Measurements from ENCODE around the gene PALM3. TPM values are rescaled to one million over a fixed set of nuclear protein-coding genes. Genes with fewer than 3 reads are reported as not detected.

Gene PALM3
- polyA plus RNA-seq, 2 donors: 0.08 to 0.45 TPM

DNA sequence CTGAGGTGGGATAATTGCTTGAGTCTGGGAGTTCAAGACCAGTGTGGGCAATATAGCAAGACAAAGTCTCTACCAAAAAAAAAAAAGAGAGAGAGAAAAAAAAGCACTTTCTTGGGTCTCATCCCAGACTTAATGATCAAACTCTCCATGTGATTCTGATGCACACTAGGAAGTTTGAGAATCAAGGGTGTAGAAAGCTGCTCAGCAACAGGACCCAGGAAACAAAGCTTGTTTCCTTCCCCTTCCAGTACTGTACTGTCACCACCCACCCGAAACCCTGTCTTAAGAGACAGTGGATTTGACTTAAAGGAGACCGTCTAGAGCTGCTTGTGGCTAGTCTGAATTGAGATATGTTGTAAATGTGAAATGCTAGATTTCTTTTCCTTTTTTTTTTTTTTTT is 16.5 kb upstream of the PALM3 start:
- H3K27me3 ChIP-seq (ENCODE audit: control insufficient read depth in 1 of 2, insufficient read depth in 2 of 2, low read length in 2 of 2): no peaks in the 10 kb centered on the region
- no peaks in the 10 kb centered on the region for H3K9me3 ChIP-seq (ENCODE audit: control insufficient read depth in 2 of 2, insufficient read depth in 1 of 2, low read depth in 1 of 2, low read length in 1 of 2)
- 73 to 78% methylated on average over 2 of the region's 2 CpGs for WGBS, 2 donors
- H3K4me3 ChIP-seq (ENCODE audit: low read depth in 1 of 2, low read length in 2 of 2): no peak overlapping the region
- H3K4me1 ChIP-seq (ENCODE audit: control insufficient read depth in 2 of 2, insufficient read depth in 2 of 2, low read length in 1 of 2): peaks cover 4 to 8% of the 10 kb centered on the region in 2 donors
- no peaks in the 10 kb centered on the region for H3K36me3 ChIP-seq (ENCODE audit: control insufficient read depth in 2 of 2, insufficient read depth in 2 of 2, low read length in 1 of 2)
- H3K27ac ChIP-seq (ENCODE audit: low read depth in 2 of 2, low read length in 1 of 2): no peak overlapping the region

GRCh38 chr19:14073925-14074838 is 12.3 kb upstream of the PALM3 start:
- H3K9me3 ChIP-seq (ENCODE audit: control insufficient read depth in 2 of 2, insufficient read depth in 1 of 2, low read depth in 1 of 2, low read length in 1 of 2): no peaks in the 10 kb centered on the region
- H3K36me3 ChIP-seq (ENCODE audit: control insufficient read depth in 2 of 2, insufficient read depth in 2 of 2, low read length in 1 of 2): no peaks in the 10 kb centered on the region
- peaks cover 4 to 5% of the 10 kb centered on the region in 2 donors for H3K4me1 ChIP-seq (ENCODE audit: control insufficient read depth in 2 of 2, insufficient read depth in 2 of 2, low read length in 1 of 2)
- H3K27me3 ChIP-seq (ENCODE audit: control insufficient read depth in 1 of 2, insufficient read depth in 2 of 2, low read length in 2 of 2): no peaks in the 10 kb centered on the region
- H3K4me3 ChIP-seq (ENCODE audit: low read depth in 1 of 2, low read length in 2 of 2): peak overlapping the region; percentile 62 to 76
- peak overlapping the region; percentile 93 to 97 for H3K27ac ChIP-seq (ENCODE audit: low read depth in 2 of 2, low read length in 1 of 2)
- WGBS, 2 donors: 1% methylated on average over 44 of the region's 44 CpGs

DNA sequence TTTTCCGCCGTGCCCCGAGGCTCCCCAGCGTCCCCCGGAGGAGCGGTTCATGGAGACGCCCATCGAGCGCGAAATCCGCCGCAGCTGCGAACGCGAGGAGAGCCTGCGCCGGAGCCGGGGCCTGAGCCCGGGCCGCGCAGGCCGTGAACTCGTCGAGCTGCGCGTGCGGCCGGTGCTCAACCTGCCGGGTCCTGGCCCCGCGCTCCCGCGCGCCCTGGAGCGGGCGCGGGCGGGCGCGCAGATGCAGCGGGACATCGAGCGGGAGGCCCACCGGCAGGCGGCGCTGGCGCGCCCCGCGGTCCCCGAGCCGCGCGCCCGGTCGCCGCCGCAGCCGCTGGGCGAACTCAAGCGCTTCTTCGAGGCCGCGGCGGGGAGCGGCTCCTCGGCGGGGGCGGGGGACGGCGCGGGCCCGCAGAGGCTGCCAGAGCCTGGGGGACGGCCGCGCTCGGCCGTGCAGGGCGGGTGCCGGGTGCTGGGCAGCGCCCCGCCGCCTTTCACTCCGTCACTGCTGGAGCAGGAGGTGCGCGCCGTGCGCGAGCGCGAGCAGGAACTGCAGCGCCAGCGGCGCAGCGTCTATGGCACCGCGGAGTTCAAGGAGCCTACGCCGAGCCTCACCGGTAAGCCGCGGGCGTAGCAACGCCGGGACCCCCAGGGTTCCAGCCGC is 11.5 kb upstream of the PALM3 start:
- H3K9me3 ChIP-seq (ENCODE audit: control insufficient read depth in 2 of 2, insufficient read depth in 1 of 2, low read depth in 1 of 2, low read length in 1 of 2): no peaks in the 10 kb centered on the region
- H3K4me1 ChIP-seq (ENCODE audit: control insufficient read depth in 2 of 2, insufficient read depth in 2 of 2, low read length in 1 of 2): peaks cover 4 to 5% of the 10 kb centered on the region in 2 donors
- WGBS, 2 donors: 1% methylated on average over 62 to 106 of the region's 106 CpGs
- H3K36me3 ChIP-seq (ENCODE audit: control insufficient read depth in 2 of 2, insufficient read depth in 2 of 2, low read length in 1 of 2): no peaks in the 10 kb centered on the region
- H3K27me3 ChIP-seq (ENCODE audit: control insufficient read depth in 1 of 2, insufficient read depth in 2 of 2, low read length in 2 of 2): no peaks in the 10 kb centered on the region
- peak overlapping the region; percentile 62 to 76 for H3K4me3 ChIP-seq (ENCODE audit: low read depth in 1 of 2, low read length in 2 of 2)
- peak overlapping the region; percentile 93 to 97 for H3K27ac ChIP-seq (ENCODE audit: low read depth in 2 of 2, low read length in 1 of 2)

GRCh38 chr19:14072535-14073260 is 10.8 kb upstream of the PALM3 start, which contains the start of gene MISP3:
Gene MISP3, plus strand, starts transcription at chr19:14072786. Its CDS starts 524 bp downstream, at chr19:14073310.
- Histone ChIP-seq H3K27me3 (ENCODE audit: control insufficient read depth in 1 of 2, insufficient read depth in 2 of 2, low read length in 2 of 2) (no peaks in the 10 kb centered on the region), H3K9me3 (ENCODE audit: control insufficient read depth in 2 of 2, insufficient read depth in 1 of 2, low read depth in 1 of 2, low read length in 1 of 2) (no peaks in the 10 kb centered on the region), H3K4me3 (ENCODE audit: low read depth in 1 of 2, low read length in 2 of 2) (peak within 1 kb of the TSS; percentile 62 to 76), H3K4me1 (ENCODE audit: control insufficient read depth in 2 of 2, insufficient read depth in 2 of 2, low read length in 1 of 2) (peaks cover 4 to 5% of the 10 kb centered on the region in 2 donors), H3K27ac (ENCODE audit: low read depth in 2 of 2, low read length in 1 of 2) (peak within 1 kb of the TSS; percentile 93 to 97), H3K36me3 (ENCODE audit: control insufficient read depth in 2 of 2, insufficient read depth in 2 of 2, low read length in 1 of 2) (no peaks in the 10 kb centered on the region)
- WGBS, 2 donors: 2% methylated on average over 48 to 51 of the region's 51 CpGs

DNA sequence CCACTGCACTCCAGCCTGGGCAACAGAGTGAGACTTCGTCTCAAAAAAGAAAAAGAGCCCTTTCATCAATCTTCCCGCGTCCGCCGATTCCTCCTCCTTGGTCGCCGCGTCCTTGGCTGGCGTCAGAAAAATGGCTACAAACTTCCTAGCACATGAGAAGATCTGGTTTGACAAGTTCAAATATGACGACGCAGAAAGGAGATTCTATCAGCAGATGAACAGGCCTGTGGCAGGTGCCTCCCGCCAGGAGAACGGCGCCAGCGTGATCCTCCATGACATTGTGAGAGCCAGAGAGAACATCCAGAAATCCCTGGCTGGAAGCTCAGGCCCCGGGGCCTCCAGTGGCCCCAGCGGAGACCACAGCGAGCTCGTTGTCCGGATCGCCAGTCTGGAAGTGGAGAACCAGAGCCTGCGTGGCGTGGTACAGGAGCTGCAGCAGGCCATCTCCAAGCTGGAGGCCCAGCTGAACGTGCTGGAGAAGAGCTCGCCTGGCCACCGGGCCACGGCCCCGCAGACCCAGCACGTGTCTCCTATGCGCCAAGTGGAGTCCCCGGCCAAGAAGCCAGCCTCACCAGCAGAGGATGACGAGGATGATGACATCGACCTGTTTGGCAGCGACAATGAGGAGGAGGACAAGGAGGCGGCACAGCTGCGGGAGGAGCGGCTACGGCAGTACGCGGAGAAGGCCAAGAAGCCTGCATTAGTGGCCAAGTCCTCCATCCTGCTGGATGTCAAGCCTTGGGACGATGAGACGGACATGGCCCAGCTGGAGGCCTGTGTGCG is 8.6 kb upstream of the PALM3 start:
- Histone ChIP-seq H3K36me3 (ENCODE audit: control insufficient read depth in 2 of 2, insufficient read depth in 2 of 2, low read length in 1 of 2) (no peaks in the 10 kb centered on the region), H3K4me1 (ENCODE audit: control insufficient read depth in 2 of 2, insufficient read depth in 2 of 2, low read length in 1 of 2) (peaks cover 4 to 5% of the 10 kb centered on the region in 2 donors), H3K9me3 (ENCODE audit: control insufficient read depth in 2 of 2, insufficient read depth in 1 of 2, low read depth in 1 of 2, low read length in 1 of 2) (no peaks in the 10 kb centered on the region), H3K4me3 (ENCODE audit: low read depth in 1 of 2, low read length in 2 of 2) (no peak overlapping the region), H3K27ac (ENCODE audit: low read depth in 2 of 2, low read length in 1 of 2) (no peak overlapping the region), H3K27me3 (ENCODE audit: control insufficient read depth in 1 of 2, insufficient read depth in 2 of 2, low read length in 2 of 2) (no peaks in the 10 kb centered on the region)
- WGBS, 2 donors: 92 to 93% methylated on average over 43 of the region's 43 CpGs

DNA sequence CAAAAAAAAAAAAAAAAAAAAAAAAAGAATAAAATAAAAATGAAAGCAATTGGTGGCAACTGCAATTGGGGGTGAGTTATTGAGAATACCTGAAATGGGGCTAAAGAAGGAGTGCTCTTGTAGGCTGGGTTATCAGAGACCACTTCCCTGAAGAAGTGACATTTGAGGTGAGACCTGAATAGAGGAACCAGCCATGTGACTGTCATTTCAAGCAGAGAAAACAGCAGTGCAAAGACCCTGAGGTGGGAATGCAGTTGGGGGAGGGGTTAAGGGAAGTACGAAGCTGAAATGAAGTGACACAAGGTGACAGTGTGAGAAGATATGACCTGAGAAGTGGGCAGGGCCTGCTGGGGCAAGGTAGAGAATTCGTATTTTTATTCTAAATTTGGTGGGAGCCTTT is 4.3 kb upstream of the PALM3 start:
- 58 to 64% methylated on average over 2 of the region's 2 CpGs for WGBS, 2 donors
- H3K27me3 ChIP-seq (ENCODE audit: control insufficient read depth in 1 of 2, insufficient read depth in 2 of 2, low read length in 2 of 2): no peaks in the 10 kb centered on the region

GRCh38 chr19:14063105-14063504 is 1.2 kb upstream of the PALM3 start:
- H3K27ac ChIP-seq (ENCODE audit: low read depth in 2 of 2, low read length in 1 of 2): no peak overlapping the region

More for the DNA sequence above, 4.3 kb upstream of the PALM3 start:
- Histone ChIP-seq H3K4me3 (ENCODE audit: low read depth in 1 of 2, low read length in 2 of 2) (no peak overlapping the region), H3K4me1 (ENCODE audit: control insufficient read depth in 2 of 2, insufficient read depth in 2 of 2, low read length in 1 of 2) (no peaks in the 10 kb centered on the region), H3K36me3 (ENCODE audit: control insufficient read depth in 2 of 2, insufficient read depth in 2 of 2, low read length in 1 of 2) (no peaks in the 10 kb centered on the region), H3K27ac (ENCODE audit: low read depth in 2 of 2, low read length in 1 of 2) (no peak overlapping the region), H3K9me3 (ENCODE audit: control insufficient read depth in 2 of 2, insufficient read depth in 1 of 2, low read depth in 1 of 2, low read length in 1 of 2) (no peaks in the 10 kb centered on the region)

DNA sequence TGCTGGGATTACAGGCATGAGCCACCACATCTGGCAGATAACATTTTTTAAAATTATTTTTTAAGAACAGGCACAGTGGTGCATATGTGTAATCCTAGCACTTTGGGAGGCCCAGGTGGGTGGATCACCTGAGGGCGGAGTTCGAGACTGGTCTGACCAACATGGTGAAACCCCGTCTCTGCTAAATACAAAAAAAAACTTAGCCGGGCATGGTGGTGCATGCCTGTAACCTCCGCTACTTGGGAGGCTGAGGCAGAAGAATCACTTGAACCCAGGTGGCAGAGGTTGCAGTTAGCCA is 631 bp upstream of the PALM3 start:
- Histone ChIP-seq H3K4me3 (ENCODE audit: low read depth in 1 of 2, low read length in 2 of 2) (no peak overlapping the region), H3K27ac (ENCODE audit: low read depth in 2 of 2, low read length in 1 of 2) (no peak overlapping the region), H3K27me3 (ENCODE audit: control insufficient read depth in 1 of 2, insufficient read depth in 2 of 2, low read length in 2 of 2) (peaks cover 0 to 6% of the 10 kb centered on the region in 2 donors), H3K36me3 (ENCODE audit: control insufficient read depth in 2 of 2, insufficient read depth in 2 of 2, low read length in 1 of 2) (no peaks in the 10 kb centered on the region), H3K9me3 (ENCODE audit: control insufficient read depth in 2 of 2, insufficient read depth in 1 of 2, low read depth in 1 of 2, low read length in 1 of 2) (no peaks in the 10 kb centered on the region), H3K4me1 (ENCODE audit: control insufficient read depth in 2 of 2, insufficient read depth in 2 of 2, low read length in 1 of 2) (peaks cover 0 to 11% of the 10 kb centered on the region in 2 donors)
- 53 to 62% methylated on average over 5 of the region's 5 CpGs for WGBS, 2 donors

More at GRCh38 chr19:14063105-14063504, 1.2 kb upstream of the PALM3 start:
- WGBS, 2 donors: 74% methylated on average over 7 of the region's 7 CpGs
- H3K9me3 ChIP-seq (ENCODE audit: control insufficient read depth in 2 of 2, insufficient read depth in 1 of 2, low read depth in 1 of 2, low read length in 1 of 2): no peaks in the 10 kb centered on the region
- H3K4me1 ChIP-seq (ENCODE audit: control insufficient read depth in 2 of 2, insufficient read depth in 2 of 2, low read length in 1 of 2): peaks cover 0 to 7% of the 10 kb centered on the region in 2 donors
- no peaks in the 10 kb centered on the region for H3K36me3 ChIP-seq (ENCODE audit: control insufficient read depth in 2 of 2, insufficient read depth in 2 of 2, low read length in 1 of 2)
- peaks cover 0 to 6% of the 10 kb centered on the region in 2 donors for H3K27me3 ChIP-seq (ENCODE audit: control insufficient read depth in 1 of 2, insufficient read depth in 2 of 2, low read length in 2 of 2)
- H3K4me3 ChIP-seq (ENCODE audit: low read depth in 1 of 2, low read length in 2 of 2): no peak overlapping the region
